Endothelial cell of umbilical vein (primary cell): ENCODE measurements around the gene GLYATL1. TPM values are rescaled to one million over a fixed set of nuclear protein-coding genes. Genes with fewer than 3 reads are reported as not detected.

Experiments used
- polyA plus RNA-seq, 4 experiments: library from polyadenylated mRNA; depleted of rRNA in 3 of 4; stranded (reverse) in 3 of 4; unstranded in 1 of 4; fragments of >200 nt; gene quantifications; 2 replicates each; pipeline versions ENCODE4 v1.2.1 to v1.2.3, GENCODE V29; 2011 to 2012; ENCODE audit warnings: missing spikeins in 1 of 4
- total RNA-seq: library from RNA; stranded (reverse); gene quantifications from 2 replicates; pipeline ENCODE4 v1.2.3, GENCODE V29; 2021

GLYATL1 gene
- total and polyA plus RNA-seq, 2 donors (not counting 3 experiments of a cell fraction or from before 2014, with no cell fraction given), result not detected

Other genes with a start within 250 kb of the GLYATL1 start
- gene GLYAT, start 207.5 kb upstream of the GLYATL1 start, total RNA-seq, result not detected in 2 replicates
- gene GLYAT, start 207.5 kb upstream of the GLYATL1 start, polyA plus RNA-seq, result not detected in 2 replicates
- gene GLYATL2, start 94.8 kb upstream of the GLYATL1 start, total RNA-seq, result not detected in 2 replicates
- not detected in 2 replicates for gene GLYATL2, start 94.8 kb upstream of the GLYATL1 start, polyA plus RNA-seq
- gene GLYATL1B, start 146.8 kb downstream of the GLYATL1 start, total RNA-seq, result not detected in 2 replicates
- gene GLYATL1B, start 146.8 kb downstream of the GLYATL1 start, polyA plus RNA-seq, result not detected in 2 replicates
- 17.4 and 21.9 TPM in 2 replicates for gene FAM111B, start 167.7 kb downstream of the GLYATL1 start, total RNA-seq
- 2.0 and 2.7 TPM in 2 replicates for gene FAM111B, start 167.7 kb downstream of the GLYATL1 start, polyA plus RNA-seq
- 53.0 and 57.4 TPM in 2 replicates for gene FAM111A, start 203.4 kb downstream of the GLYATL1 start, total RNA-seq
- gene FAM111A, start 203.4 kb downstream of the GLYATL1 start, polyA plus RNA-seq, result 13.6 and 20.1 TPM in 2 replicates
- 0.51 and 0.91 TPM in 2 replicates for gene DTX4, start 232.6 kb downstream of the GLYATL1 start, total RNA-seq
- gene DTX4, start 232.6 kb downstream of the GLYATL1 start, polyA plus RNA-seq, result 0.06 and 0.08 TPM in 2 replicates